ENCODE data around the gene SPOUT1.
"Not testable (repeated sequence)": the region's sequence is repeated elsewhere in the genome, so short reads cannot be mapped to it uniquely, and the experiment has no call there.

SPOUT1 gene

GRCh38 chr9:128829477-128830251 lies at the start of gene SPOUT1:
TSS of gene SPOUT1 (minus strand) at chr9:128829794. CDS start at chr9:128829780, 14 bp downstream.
- peak; percentile 94 to 96 for DNase-seq
- TF ChIP-seq GATA1 (IDR thresholded peaks at IDR 0.05; ENCODE audit: low read depth, low read length) = no peak
- peak; percentile 81 for TF ChIP-seq POLR2A (IDR thresholded peaks at IDR 0.05; ENCODE audit: low read length)

GRCh38 chr9:128877852-128878251 lies 48.3 kb upstream of the SPOUT1 start:
- TF ChIP-seq GATA1 (IDR thresholded peaks at IDR 0.05; ENCODE audit: low read depth, low read length) = no peak
- no peak for TF ChIP-seq POLR2A (IDR thresholded peaks at IDR 0.05; ENCODE audit: low read length)
- DNase-seq = peak; percentile 29 to 34

- DNase-seq = not testable (repeated sequence)
Measured at GRCh38 chr9:128870941-128871265, 41.3 kb upstream of the SPOUT1 start.

- DNase-seq = peak; percentile 33 to 36
- no peak for TF ChIP-seq POLR2A (IDR thresholded peaks at IDR 0.05; ENCODE audit: low read length)
- TF ChIP-seq GATA1 (IDR thresholded peaks at IDR 0.05; ENCODE audit: low read depth, low read length) = no peak
Measured at GRCh38 chr9:128870128-128870940, 40.7 kb upstream of the SPOUT1 start.

GRCh38 chr9:128863647-128864046 lies 34.1 kb upstream of the SPOUT1 start:
- TF ChIP-seq GATA1 (IDR thresholded peaks at IDR 0.05; ENCODE audit: low read depth, low read length) (no peak), POLR2A (IDR thresholded peaks at IDR 0.05; ENCODE audit: low read length) (no peak)
- peak; percentile 83 to 91 for DNase-seq

GRCh38 chr9:128862401-128862851 lies 32.8 kb upstream of the SPOUT1 start:
- no peak for DNase-seq
- TF ChIP-seq GATA1 (IDR thresholded peaks at IDR 0.05; ENCODE audit: low read depth, low read length) = no peak

GRCh38 chr9:128861501-128861900 lies 31.9 kb upstream of the SPOUT1 start:
- TF ChIP-seq POLR2A (IDR thresholded peaks at IDR 0.05; ENCODE audit: low read length) (no peak), GATA1 (IDR thresholded peaks at IDR 0.05; ENCODE audit: low read depth, low read length) (no peak)
- DNase-seq = no peak

GRCh38 chr9:128860937-128861336 lies 31.3 kb upstream of the SPOUT1 start:
- TF ChIP-seq GATA1 (IDR thresholded peaks at IDR 0.05; ENCODE audit: low read depth, low read length) = no peak
- TF ChIP-seq POLR2A (IDR thresholded peaks at IDR 0.05; ENCODE audit: low read length) = no peak
- no peak for DNase-seq

- DNase-seq = not testable (repeated sequence)
Measured at GRCh38 chr9:128858476-128858875, 28.9 kb upstream of the SPOUT1 start.

- DNase-seq = not testable (repeated sequence)
Measured at GRCh38 chr9:128854454-128854853, 24.9 kb upstream of the SPOUT1 start.

- not testable (repeated sequence) for DNase-seq
Measured at GRCh38 chr9:128852646-128853045, 23.1 kb upstream of the SPOUT1 start.

GRCh38 chr9:128851779-128852600 lies 22.4 kb upstream of the SPOUT1 start:
- DNase-seq = peak; percentile 60 to 64

GRCh38 chr9:128851024-128851423 lies 21.4 kb upstream of the SPOUT1 start:
- DNase-seq = not testable (repeated sequence)

- no peak for DNase-seq
- TF ChIP-seq POLR2A (IDR thresholded peaks at IDR 0.05; ENCODE audit: low read length) = no peak
- no peak for TF ChIP-seq GATA1 (IDR thresholded peaks at IDR 0.05; ENCODE audit: low read depth, low read length)
Measured at GRCh38 chr9:128847803-128848202, 18.2 kb upstream of the SPOUT1 start.

GRCh38 chr9:128846680-128847030 lies 17.1 kb upstream of the SPOUT1 start:
- DNase-seq = no peak
- TF ChIP-seq GATA1 (IDR thresholded peaks at IDR 0.05; ENCODE audit: low read depth, low read length) (no peak), POLR2A (IDR thresholded peaks at IDR 0.05; ENCODE audit: low read length) (no peak)
